OCI-LY1 (cell line): ENCODE measurements around the gene TYW1B.
"Not testable (repeated sequence)": the region's sequence is repeated elsewhere in the genome, so short reads cannot be mapped to it uniquely, and the experiment has no call there.

Experiments
- H2AFZ ChIP-seq: fragments of 200-600 bp; sonication (generic), shearing (Covaris generic); 2 replicates; pipeline ENCODE4 v1.6.0; 2014; ENCODE audit warnings: antibody characterized with exemption, mild to moderate bottlenecking, low read length
- H3F3A ChIP-seq: fragments of 200-600 bp; sonication (generic), shearing (Covaris generic); 2 replicates; pipeline ENCODE4 v1.6.0; 2014; ENCODE audit warnings: mild to moderate bottlenecking, antibody characterized with exemption, low read length, moderate library complexity; ENCODE audit not compliant: insufficient read depth
- H3K27ac ChIP-seq: fragments of 200-600 bp; sonication (generic); 2 replicates; pipeline ENCODE4 v1.5.1; 2014; ENCODE audit warnings: low read length, mixed run types, mild to moderate bottlenecking, low read depth; ENCODE audit not compliant: poor library complexity, severe bottlenecking
- H3K27me3 ChIP-seq: fragments of 200-600 bp; sonication (generic); 2 replicates; pipeline ENCODE4 v1.6.0; 2014; ENCODE audit warnings: antibody characterized with exemption, mild to moderate bottlenecking, low read length, moderate library complexity; ENCODE audit not compliant: insufficient read depth
- H3K36me3 ChIP-seq: fragments of 200-600 bp; sonication (generic); 2 replicates; pipeline ENCODE4 v1.6.1; 2014; ENCODE audit warnings: mild to moderate bottlenecking, antibody characterized with exemption, low read length, moderate library complexity, mixed read lengths; ENCODE audit not compliant: insufficient read depth
- H3K4me1 ChIP-seq: fragments of 200-600 bp; sonication (generic); 2 replicates; pipeline ENCODE4 v1.5.1; 2014; ENCODE audit warnings: mild to moderate bottlenecking, low read length, moderate library complexity; ENCODE audit not compliant: insufficient read depth, severe bottlenecking
- H3K4me2 ChIP-seq: fragments of 200-600 bp; sonication (generic), shearing (Covaris generic); 2 replicates; pipeline ENCODE4 v1.6.1; 2014; ENCODE audit warnings: low read length
- H3K4me3 ChIP-seq: fragments of 200-600 bp; sonication (generic); 2 replicates; pipeline ENCODE4 v1.5.1; 2014; ENCODE audit warnings: low read length, low read depth, mild to moderate bottlenecking, mixed read lengths; ENCODE audit not compliant: poor library complexity, severe bottlenecking
- H3K79me2 ChIP-seq: fragments of 200-600 bp; shearing (Covaris generic); 2 replicates; pipeline ENCODE4 v1.6.1; 2016; ENCODE audit warnings: mixed run types, low read length, mixed read lengths; ENCODE audit not compliant: insufficient read depth
- H3K9ac ChIP-seq: fragments of 200-600 bp; sonication (generic), shearing (Covaris generic); 2 replicates; pipeline ENCODE4 v1.6.1; 2014; ENCODE audit warnings: mild to moderate bottlenecking, low read length, mixed read lengths
- H3K9me2 ChIP-seq: fragments of 200-600 bp; sonication (generic), shearing (Covaris generic); 2 replicates; pipeline ENCODE4 v1.6.1; 2014; ENCODE audit warnings: low read depth, mild to moderate bottlenecking, low read length, mixed read lengths
- H3K9me3 ChIP-seq: fragments of 200-600 bp; shearing (Covaris generic); 2 replicates; pipeline ENCODE4 v1.6.1; 2014; ENCODE audit warnings: low read length, mixed read lengths
- H4K20me1 ChIP-seq: fragments of 200-600 bp; sonication (generic), shearing (Covaris generic); 2 replicates; pipeline ENCODE4 v1.6.0; 2016; ENCODE audit warnings: mild to moderate bottlenecking, low read length; ENCODE audit not compliant: insufficient read depth
- CTCF ChIP-seq: fragments of 200-600 bp; sonication (generic), shearing (Covaris generic); IDR thresholded peaks from 2 replicates; pipeline ENCODE4 v1.5.1; 2017; ENCODE audit warnings: mild to moderate bottlenecking, antibody characterized with exemption, low read length, moderate library complexity, mixed read lengths
- EZH2 ChIP-seq: fragments of 200-600 bp; sonication (generic), shearing (Covaris generic); IDR thresholded peaks from 2 replicates; pipeline ENCODE4 v1.8.0; 2017; ENCODE audit warnings: borderline replicate concordance, mixed run types, mild to moderate bottlenecking, antibody characterized with exemption, low read length, moderate library complexity, mixed read lengths

TYW1B gene

GRCh38 chr7:72538147-72538546 is 289.9 kb downstream of the TYW1B start:
- Histone ChIP-seq H3K4me3 (no peak overlapping the region), H3K9ac (no peak overlapping the region), H3K27me3 (no peaks in the 10 kb centered on the region), H3K4me2 (no peak overlapping the region), H3K27ac (no peak overlapping the region), H3K36me3 (no peaks in the 10 kb centered on the region), H3F3A (no peaks in the 10 kb centered on the region), H3K9me3 (no peaks in the 10 kb centered on the region), H3K79me2 (no peaks in the 10 kb centered on the region), H3K9me2 (no peaks in the 10 kb centered on the region), H2AFZ (no peak overlapping the region), H3K4me1 (no peaks in the 10 kb centered on the region), H4K20me1 (no peaks in the 10 kb centered on the region)
- TF ChIP-seq CTCF (no peak), EZH2 (no peak)

- H3F3A ChIP-seq, H2AFZ ChIP-seq, H3K4me2 ChIP-seq: not testable (repeated sequence)
Observed at GRCh38 chr7:72536038-72536437, 292.0 kb downstream of the TYW1B start.

GRCh38 chr7:72531048-72531447 is 297.0 kb downstream of the TYW1B start:
- not testable (repeated sequence) for H3K9me3 ChIP-seq, H3K27me3 ChIP-seq, H3K36me3 ChIP-seq, H3K4me3 ChIP-seq, H2AFZ ChIP-seq, H3F3A ChIP-seq, H4K20me1 ChIP-seq, H3K79me2 ChIP-seq, H3K4me2 ChIP-seq, H3K9me2 ChIP-seq, H3K4me1 ChIP-seq, H3K9ac ChIP-seq, H3K27ac ChIP-seq

More at GRCh38 chr7:72536038-72536437, 292.0 kb downstream of the TYW1B start:
- H3K4me3 ChIP-seq, H3K4me1 ChIP-seq, H3K36me3 ChIP-seq, H3K9me3 ChIP-seq, H4K20me1 ChIP-seq, H3K27ac ChIP-seq, H3K79me2 ChIP-seq, H3K9ac ChIP-seq, H3K9me2 ChIP-seq, H3K27me3 ChIP-seq: not testable (repeated sequence)
